Vagina (tissue), 2 donors: ENCODE measurements around the gene CD1B. TPM values are rescaled to one million over a fixed set of nuclear protein-coding genes. Genes with fewer than 3 reads are reported as not detected.

Experiments used
- DNase-seq, 2 donors: peaks; one replicate each; pipeline ENCODE4 v3.0.0-alpha.2; 2017; ENCODE audit errors: extremely low spot score in 2 of 2
- H3K27ac ChIP-seq: fragments of 200-600 bp; sonication (generic); one replicate; pipeline ENCODE4 v1.5.1; 2019
- H3K27me3 ChIP-seq: fragments of 200-600 bp; sonication (generic); one replicate; pipeline ENCODE4 v1.5.1; 2019
- H3K36me3 ChIP-seq, 2 donors: fragments of 200-600 bp; sonication (generic); one replicate each; pipeline ENCODE4 v1.5.1; 2017 to 2019
- H3K4me1 ChIP-seq: fragments of 200-600 bp; sonication (generic); one replicate; pipeline ENCODE4 v1.5.1; 2019
- H3K4me3 ChIP-seq, 2 donors: fragments of 200-600 bp; sonication (generic); 1 replicate in 1 of 2; 2 replicates in 1 of 2; pipeline ENCODE4 v1.5.1; 2016 to 2019
- H3K9me3 ChIP-seq: fragments of 200-600 bp; sonication (generic); one replicate; pipeline ENCODE4 v1.5.1; 2019
- POLR2A ChIP-seq, 2 donors: fragments of 450-650 bp; IDR thresholded peaks; one replicate each; pipeline ENCODE4 v1.6.1; 2017; ENCODE audit warnings: antibody characterized with exemption in 2 of 2, mild to moderate bottlenecking in 2 of 2, moderate library complexity in 2 of 2
- POLR2AphosphoS5 ChIP-seq, 2 donors: sonication (generic); formaldehyde crosslinking; IDR thresholded peaks; one replicate each; pipeline ENCODE4 v1.9.0; 2017; ENCODE audit warnings: antibody characterized with exemption in 2 of 2, mild to moderate bottlenecking in 2 of 2, low read depth in 1 of 2; ENCODE audit not compliant: insufficient read depth in 1 of 2
- intact Hi-C: fragments of 100-400 bp; cut with DNase I; formaldehyde crosslinking; loops from one replicate; pipeline ENCODE4 v1.15.1; 2023
- total RNA-seq: library from RNA; depleted of rRNA; stranded (reverse); fragments of >200 nt; gene quantifications from one replicate; pipeline ENCODE4 v1.2.3, GENCODE V29; 2016
- TF ChIP-seq, protein P1 (sequence below), 3 experiments: fragments of 450-650 bp in 2 of 3; fragments of 200-600 bp in 1 of 3; sonication (generic) in 1 of 3; IDR thresholded peaks; one replicate each; pipeline ENCODE4 v1.5.1; 2017 to 2019; ENCODE audit warnings: antibody characterized with exemption in 3 of 3, mild to moderate bottlenecking in 2 of 3, moderate library complexity in 2 of 3

Gene CD1B
- total RNA-seq, 1 donor from 2014 or later = not detected

DNA sequence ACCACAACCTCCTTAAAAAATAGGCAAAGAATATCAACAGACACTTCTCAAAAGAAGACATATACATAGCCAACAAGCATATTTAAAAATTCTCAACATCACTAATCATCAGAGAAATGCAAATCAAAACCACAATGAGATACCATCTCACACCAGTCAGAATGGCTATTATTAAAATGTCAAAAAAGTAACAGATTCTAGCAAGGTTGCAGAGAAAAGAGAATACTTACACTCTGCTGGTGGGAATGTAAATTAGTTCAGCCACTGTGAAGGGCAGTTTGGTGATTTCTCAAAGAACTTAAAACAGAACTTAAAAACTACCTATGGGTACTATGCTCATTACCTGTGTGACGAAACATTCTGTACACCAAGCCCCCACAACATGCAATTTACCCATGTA is 20.7 kb downstream of the CD1B start:
- no peak for TF ChIP-seq POLR2AphosphoS5 (IDR thresholded peaks at IDR 0.05; ENCODE audit: insufficient read depth in 1 of 2, low read depth in 1 of 2)
- TF ChIP-seq, protein P1, sequence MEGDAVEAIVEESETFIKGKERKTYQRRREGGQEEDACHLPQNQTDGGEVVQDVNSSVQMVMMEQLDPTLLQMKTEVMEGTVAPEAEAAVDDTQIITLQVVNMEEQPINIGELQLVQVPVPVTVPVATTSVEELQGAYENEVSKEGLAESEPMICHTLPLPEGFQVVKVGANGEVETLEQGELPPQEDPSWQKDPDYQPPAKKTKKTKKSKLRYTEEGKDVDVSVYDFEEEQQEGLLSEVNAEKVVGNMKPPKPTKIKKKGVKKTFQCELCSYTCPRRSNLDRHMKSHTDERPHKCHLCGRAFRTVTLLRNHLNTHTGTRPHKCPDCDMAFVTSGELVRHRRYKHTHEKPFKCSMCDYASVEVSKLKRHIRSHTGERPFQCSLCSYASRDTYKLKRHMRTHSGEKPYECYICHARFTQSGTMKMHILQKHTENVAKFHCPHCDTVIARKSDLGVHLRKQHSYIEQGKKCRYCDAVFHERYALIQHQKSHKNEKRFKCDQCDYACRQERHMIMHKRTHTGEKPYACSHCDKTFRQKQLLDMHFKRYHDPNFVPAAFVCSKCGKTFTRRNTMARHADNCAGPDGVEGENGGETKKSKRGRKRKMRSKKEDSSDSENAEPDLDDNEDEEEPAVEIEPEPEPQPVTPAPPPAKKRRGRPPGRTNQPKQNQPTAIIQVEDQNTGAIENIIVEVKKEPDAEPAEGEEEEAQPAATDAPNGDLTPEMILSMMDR (IDR thresholded peaks at IDR 0.05) = no peak
- TF ChIP-seq POLR2A (IDR thresholded peaks at IDR 0.05) = no peak
- Histone ChIP-seq H3K4me1 (no peaks in the 10 kb centered on the region), H3K36me3 (no peaks in the 10 kb centered on the region), H3K4me3 (no peak overlapping the region), H3K27ac (no peak overlapping the region), H3K9me3 (no peaks in the 10 kb centered on the region), H3K27me3 (no peaks in the 10 kb centered on the region)
- no peak for DNase-seq
- intact Hi-C loops = no loop called here

DNA sequence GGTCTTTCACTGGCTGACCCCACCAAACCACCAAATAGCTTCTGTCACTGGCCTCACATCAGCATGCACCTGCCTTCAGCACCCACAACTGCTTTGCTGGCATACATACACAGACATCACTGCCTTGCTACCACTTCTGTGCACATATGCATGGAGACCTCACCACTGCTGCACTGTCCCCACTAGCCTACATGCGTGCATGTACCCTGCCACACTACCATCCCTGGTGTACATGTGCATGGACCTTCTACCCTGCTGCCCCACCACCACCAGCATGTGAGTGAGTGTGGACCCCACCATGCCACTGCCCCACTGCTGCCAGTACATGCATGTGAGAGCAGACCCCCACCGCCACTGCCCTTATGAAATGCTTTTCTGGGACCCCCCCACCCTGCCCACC is 35.5 kb downstream of the CD1B start:
- Histone ChIP-seq H3K4me1 (no peaks in the 10 kb centered on the region), H3K27me3 (no peaks in the 10 kb centered on the region), H3K9me3 (no peaks in the 10 kb centered on the region), H3K27ac (no peak overlapping the region), H3K36me3 (no peaks in the 10 kb centered on the region), H3K4me3 (no peak overlapping the region)
- intact Hi-C loops = no loop called here
- no peak for DNase-seq
- TF ChIP-seq, protein P1 (IDR thresholded peaks at IDR 0.05) = no peak
- TF ChIP-seq POLR2A (IDR thresholded peaks at IDR 0.05) (no peak), POLR2AphosphoS5 (IDR thresholded peaks at IDR 0.05; ENCODE audit: insufficient read depth in 1 of 2, low read depth in 1 of 2) (no peak)

DNA sequence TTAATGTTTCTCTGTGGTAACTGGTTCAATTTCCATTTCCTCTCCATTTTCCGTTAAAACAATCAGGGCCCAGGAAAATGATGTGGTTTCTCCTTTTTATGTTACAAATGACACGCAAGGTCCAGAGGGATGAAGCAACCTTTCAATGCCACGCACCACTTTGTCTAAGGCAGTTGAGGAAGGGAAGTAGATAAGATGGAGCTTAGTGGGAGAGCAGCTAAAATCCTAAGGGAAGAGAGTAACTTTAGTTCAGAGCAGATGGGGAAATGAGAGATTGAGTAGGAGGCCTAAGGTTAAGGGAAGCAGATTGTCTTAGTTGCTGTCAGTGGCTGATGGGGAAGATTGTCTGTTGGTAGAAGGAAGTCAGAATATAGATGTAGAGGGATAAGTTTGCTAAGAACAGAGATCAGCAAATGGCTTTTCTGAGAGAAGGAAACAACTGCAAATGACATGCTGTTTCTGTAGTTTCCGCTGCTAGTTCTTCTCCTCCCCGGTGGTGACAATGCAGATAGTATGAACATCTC is 40.9 kb downstream of the CD1B start:
- TF ChIP-seq POLR2A (IDR thresholded peaks at IDR 0.05) (no peak), POLR2AphosphoS5 (IDR thresholded peaks at IDR 0.05; ENCODE audit: insufficient read depth in 1 of 2, low read depth in 1 of 2) (no peak)
- TF ChIP-seq, protein P1 (IDR thresholded peaks at IDR 0.05) = no peak

DNA sequence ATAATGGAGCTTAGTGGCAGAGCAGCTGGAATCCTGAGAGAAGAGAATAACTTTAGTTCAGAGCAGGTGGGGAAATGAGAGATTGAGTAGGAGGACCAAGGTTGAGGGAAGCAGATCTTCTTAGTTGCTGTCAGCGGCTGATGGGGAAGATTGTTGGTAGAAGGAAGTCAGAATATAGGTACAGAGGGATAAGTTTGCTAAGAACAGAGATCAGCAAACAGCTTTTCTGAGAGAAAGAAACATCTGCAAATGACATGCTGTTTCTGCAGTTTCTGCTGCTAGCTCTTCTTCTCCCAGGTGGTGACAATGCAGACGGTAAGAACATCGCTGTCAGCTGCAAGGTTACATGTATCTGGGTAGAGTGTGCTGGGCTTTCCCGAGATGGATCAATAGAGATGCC is 41.5 kb downstream of the CD1B start, which contains the start of gene CD1C:
Gene CD1C (plus strand): TSS at position 113 of the 400 bp plus-strand sequence. CDS start 142 bp downstream, at position 255.
- no peaks in the 10 kb centered on the region for H3K4me1 ChIP-seq
- TF ChIP-seq POLR2AphosphoS5 (IDR thresholded peaks at IDR 0.05; ENCODE audit: insufficient read depth in 1 of 2, low read depth in 1 of 2) (no peak), POLR2A (IDR thresholded peaks at IDR 0.05) (no peak)
- TF ChIP-seq, protein P1 (IDR thresholded peaks at IDR 0.05) = no peak
- H3K36me3 ChIP-seq = no peaks in the 10 kb centered on the region
- DNase-seq = no peak
- no peak within 1 kb of the TSS for H3K27ac ChIP-seq
- intact Hi-C loops = no loop called here
- no peaks in the 10 kb centered on the region for H3K9me3 ChIP-seq
- H3K27me3 ChIP-seq = no peaks in the 10 kb centered on the region
- H3K4me3 ChIP-seq = no peak within 1 kb of the TSS

More for the DNA sequence above, 40.9 kb downstream of the CD1B start:
- Histone ChIP-seq H3K36me3 (no peaks in the 10 kb centered on the region), H3K4me3 (no peak overlapping the region), H3K27ac (no peak overlapping the region), H3K9me3 (no peaks in the 10 kb centered on the region), H3K27me3 (no peaks in the 10 kb centered on the region), H3K4me1 (no peaks in the 10 kb centered on the region)
- no peak for DNase-seq
- intact Hi-C loops = no loop called here

DNA sequence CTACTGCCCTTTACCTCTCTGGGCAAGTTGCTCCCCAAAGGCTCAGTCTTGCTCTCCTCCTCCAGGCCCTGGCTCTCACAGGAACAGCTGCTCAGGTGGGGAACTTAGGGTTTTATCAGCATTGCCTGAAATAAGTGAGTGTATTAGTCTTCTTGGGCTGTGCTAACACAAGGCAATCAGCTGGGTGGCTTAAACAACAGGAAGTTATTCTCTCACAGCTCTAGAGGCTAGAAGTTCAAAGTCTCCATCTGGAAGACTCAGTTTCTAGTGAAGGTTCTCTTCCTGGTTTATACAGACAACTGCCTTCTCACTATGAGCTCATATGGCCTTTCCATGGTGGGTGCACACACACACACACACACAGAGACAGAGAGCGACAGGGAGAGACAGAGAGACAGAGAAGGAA is 44.4 kb downstream of the CD1B start:
- Histone ChIP-seq H3K4me1 (no peaks in the 10 kb centered on the region), H3K9me3 (no peaks in the 10 kb centered on the region), H3K27me3 (no peaks in the 10 kb centered on the region), H3K4me3 (no peak overlapping the region), H3K36me3 (no peaks in the 10 kb centered on the region), H3K27ac (no peak overlapping the region)
- no peak for DNase-seq
- no peak for TF ChIP-seq POLR2A (IDR thresholded peaks at IDR 0.05)
- TF ChIP-seq, protein P1 (IDR thresholded peaks at IDR 0.05) = no peak
- no peak for TF ChIP-seq POLR2AphosphoS5 (IDR thresholded peaks at IDR 0.05; ENCODE audit: insufficient read depth in 1 of 2, low read depth in 1 of 2)
- intact Hi-C loops = no loop called here
